GM18526 (cell line): ENCODE measurements around the gene CLEC16A.

Source experiments
- POLR2A ChIP-seq: IDR thresholded peaks from 3 replicates; pipeline ENCODE4 v1.6.1; 2011; ENCODE audit not compliant: insufficient read length; ENCODE audit errors: extremely low read depth

The CLEC16A gene

DNA sequence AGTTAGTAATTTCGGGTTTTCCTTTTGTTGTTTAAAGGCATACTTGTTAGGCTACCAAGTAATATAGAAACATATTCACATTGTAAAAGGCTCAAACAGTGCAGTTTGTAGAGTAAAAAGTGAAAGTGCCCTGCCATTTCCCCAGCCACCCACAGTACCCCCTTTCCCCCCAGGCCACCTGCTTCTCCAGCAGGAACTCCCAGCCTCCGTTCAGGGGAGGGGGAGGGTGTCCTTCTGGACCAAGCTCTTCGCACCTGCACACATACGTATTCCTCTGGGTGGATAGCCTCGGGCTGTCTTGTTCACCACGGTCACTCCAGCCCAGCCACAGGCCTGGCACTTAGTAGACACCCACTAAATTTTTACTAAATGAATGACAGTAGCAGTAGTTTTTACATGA lies 144.5 kb downstream of the CLEC16A start:
- no peak for TF ChIP-seq POLR2A

GRCh38 chr16:11089504-11090124 lies 145.2 kb downstream of the CLEC16A start:
- no peak for TF ChIP-seq POLR2A

DNA sequence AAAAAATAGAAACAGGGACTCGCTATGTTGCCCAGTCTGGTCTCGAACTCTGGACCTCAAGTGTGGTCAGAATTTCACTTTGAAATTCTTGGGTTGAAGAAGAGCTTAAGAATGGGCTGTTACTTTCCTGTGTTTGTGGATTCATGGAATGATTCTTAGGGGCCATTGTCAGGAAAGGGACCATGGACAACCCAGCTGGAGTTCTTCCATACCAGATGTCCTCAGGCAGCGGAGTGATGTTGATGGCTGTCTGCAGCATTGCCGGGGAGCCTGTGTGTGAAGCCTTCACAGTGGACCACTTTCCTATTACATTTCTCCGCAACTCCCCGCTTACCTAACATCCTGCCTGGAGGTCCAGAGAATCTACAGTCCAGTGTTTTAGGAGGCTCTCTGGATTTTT lies 145.9 kb downstream of the CLEC16A start:
- TF ChIP-seq POLR2A, result no peak

DNA sequence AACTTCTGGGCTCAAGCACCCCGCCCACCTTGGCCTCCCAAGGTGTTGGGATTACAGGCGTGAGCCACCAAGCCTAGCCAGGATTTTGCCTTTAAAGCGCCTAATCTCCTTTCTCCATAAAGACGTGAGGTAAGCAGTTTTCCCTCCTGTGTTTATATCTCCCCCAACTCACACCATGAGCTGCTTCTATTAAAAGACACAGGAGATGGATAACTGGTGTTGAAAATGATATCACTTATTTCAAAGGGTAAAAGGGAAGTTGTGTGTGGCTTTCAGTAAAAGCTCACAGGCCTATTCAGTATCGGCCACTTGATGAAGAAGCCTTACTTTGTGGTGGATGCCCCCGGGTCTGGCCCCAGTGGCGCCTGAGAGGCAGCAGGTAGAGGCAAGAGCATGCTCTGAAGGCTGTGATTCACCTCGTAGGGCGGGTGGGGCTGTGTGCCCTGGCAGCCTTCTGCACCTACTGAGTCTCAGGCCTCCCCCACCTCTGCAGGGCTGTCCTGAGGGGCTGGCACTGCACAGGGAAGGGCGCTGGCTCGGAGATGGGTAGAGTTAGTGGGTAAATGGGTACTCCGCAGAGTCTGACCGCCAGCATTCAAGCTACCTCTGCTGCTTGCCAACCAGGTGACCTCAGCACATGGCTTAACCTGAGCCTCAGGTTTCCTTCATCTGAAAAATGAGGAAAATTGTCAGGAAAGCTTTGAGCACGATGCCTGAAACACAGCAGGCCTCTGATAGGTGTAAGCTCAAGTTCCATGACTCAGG lies 146.8 kb downstream of the CLEC16A start:
- TF ChIP-seq POLR2A, result no peak

DNA sequence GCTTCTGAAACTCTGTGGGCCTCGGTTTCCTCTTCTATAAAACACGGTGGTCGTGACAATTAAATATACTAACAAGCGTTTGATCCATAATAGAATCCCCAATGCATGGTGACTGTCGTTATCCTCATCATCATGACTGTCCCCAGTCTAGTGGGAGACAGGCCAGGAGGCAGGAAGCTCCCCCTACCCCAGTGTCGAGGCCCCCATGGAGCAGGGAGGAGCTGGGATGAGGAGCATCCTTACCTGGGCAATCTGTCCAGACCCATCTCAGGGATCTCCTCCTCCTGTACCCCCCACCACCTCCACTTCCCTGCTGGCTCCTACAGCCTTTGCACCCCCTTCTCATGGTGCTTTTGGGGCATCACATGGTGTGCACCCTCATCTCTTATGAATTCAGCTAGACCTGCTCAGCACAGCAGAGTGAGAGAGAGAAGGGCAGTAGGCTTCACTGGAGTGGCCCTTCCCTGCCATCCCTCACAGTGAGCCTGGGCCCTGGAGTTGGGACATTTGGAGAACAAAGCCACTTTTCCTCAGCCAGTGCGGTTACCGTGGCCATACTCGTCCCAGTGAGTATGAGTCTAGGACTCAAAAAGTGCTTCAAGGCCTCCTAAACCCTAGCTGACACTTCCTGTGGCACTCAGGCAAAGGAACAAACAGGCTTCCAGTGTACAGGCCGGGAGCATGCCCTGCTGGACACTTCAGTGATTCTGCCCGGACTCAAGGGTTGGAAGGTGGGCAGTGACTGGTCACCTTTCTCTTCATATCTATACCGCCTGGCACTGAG lies 148.6 kb downstream of the CLEC16A start:
- TF ChIP-seq POLR2A, result no peak

- no peak for TF ChIP-seq POLR2A
These were observed 149.3 kb downstream of the CLEC16A start for GRCh38 chr16:11093572-11094074.

DNA sequence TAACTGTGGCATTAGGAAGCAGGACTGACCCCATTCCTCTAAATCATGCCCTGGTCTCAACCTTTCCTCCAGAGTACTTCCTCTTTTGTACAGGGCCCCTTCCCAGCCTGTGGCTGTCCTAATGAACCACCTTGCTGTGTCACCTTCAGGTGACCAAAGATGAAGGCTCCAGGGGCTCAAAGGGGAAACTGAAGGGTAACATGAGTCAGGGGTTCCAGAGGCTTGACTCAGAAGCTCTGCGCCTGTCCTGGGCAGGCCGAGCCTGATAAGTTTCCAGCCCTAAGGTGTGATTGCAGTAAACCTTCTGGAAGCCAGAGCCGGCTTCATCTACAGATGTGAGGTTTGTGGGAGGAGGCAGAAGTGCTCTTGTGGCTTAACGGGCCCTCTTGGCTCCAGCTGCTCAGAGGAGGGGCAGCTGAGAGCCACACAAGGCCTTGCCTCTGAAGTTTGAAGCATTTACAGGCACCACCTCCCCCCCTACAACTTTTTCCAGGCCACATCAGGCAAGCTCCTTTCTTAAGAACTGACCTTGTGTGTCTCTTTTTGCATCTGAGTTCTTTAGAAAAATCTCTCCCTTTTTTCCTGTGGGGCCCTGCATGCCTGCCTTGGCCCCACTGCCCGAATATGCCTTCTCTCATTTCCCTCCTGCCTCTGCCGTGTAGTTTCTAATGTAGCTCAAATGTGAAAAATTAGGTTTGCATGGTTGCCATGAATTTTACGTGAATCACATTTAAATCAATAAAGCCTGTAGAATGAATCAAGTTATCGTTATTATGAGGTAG lies 149.9 kb downstream of the CLEC16A start:
- peak; percentile 26 for TF ChIP-seq POLR2A

- no peak for TF ChIP-seq POLR2A
These were observed 150.6 kb downstream of the CLEC16A start for GRCh38 chr16:11094857-11095565.

DNA sequence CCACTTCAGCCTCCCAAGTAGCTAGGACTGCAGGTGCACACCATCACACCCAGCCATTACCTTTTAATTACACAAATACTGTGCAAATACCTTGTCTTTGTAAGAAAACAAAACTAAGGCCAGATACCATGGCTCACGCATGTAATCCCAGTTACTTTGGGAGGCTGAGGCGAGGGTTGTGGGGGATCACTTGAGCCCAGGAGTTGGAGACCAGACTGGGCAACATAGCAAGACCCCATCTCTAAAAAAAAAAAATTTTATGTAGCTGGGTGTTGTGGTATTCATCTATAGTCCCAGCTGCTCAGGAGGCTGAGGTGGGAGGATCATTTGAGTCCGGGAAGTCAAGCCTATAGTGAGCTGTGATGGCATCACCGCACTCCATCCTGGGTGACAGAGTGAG lies 151.6 kb downstream of the CLEC16A start:
- no peak for TF ChIP-seq POLR2A

DNA sequence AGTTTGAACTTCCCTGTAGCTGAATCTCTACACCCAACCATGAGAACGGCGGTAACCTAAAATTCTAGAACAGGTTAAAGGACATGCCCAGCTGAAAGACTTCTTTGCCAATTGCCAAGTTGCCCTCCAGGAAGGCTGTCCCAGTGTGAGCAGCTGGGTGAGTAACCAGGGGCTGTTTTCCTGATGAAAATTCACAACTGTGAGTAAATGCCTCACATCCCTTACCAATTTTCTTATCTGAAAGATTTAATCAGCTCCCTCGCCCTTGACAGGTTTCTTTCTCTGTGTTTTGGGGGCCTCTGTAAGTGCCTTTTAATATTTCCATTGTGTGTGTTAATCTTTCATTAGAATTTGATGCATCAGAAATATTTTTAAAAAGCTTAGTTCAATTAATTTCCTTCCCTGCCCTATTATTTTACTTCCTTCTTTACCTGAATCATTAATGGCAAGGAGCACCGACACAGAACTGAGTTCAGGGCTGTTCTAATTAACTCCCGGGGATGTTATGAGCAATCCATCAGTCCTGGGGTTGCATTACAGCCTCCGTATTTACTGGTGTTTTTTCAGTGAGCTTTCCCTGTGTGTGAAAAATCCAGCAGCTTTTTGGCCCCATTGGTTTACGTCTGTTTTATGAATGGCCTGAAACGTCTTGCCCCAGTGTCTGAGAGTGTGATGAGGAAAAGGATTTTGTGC lies 152.9 kb downstream of the CLEC16A start:
- no peak for TF ChIP-seq POLR2A

- TF ChIP-seq POLR2A, result no peak
These were observed 153.4 kb downstream of the CLEC16A start for GRCh38 chr16:11097787-11098167.

DNA sequence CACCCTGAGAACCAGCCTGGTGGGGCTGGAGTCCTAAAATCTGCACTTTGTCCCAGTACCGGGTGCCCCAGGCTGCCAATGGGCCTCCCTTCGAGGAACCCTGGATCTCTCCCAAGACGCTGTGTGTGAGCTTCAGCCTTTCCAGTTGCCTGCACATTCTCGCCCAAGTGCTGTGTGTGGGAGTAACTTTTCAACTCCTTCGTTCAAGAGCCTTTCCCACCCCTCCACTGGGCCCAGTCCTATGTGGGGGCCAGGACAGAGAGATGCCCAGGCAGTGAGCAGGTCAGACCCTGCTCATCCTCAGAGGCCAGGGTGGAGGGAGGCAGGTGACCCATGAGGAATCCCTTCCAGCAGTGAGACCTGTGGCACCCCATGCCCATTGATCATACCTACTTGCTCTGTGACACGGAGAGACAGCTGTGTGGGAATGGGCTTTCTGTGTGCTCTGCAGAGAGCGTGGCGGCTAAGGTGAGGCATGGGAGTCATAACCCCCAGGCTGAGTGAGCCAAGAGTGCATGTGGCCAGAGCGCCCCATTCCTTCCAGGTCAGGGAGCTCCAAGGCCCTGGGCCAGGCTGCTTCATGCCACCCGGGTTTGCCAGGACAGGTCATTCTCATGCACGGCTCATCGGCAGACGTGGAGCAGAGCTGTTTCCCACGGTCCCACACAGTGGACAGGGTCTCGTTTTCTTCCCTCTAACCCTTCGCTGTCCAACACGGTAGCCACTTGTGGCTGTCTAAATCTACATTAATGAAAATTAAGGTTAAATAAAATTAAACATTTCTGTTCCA lies 154.4 kb downstream of the CLEC16A start:
- no peak for TF ChIP-seq POLR2A

GRCh38 chr16:11099672-11100205 lies 155.4 kb downstream of the CLEC16A start:
- TF ChIP-seq POLR2A, result no peak
